ACHN (cell line): Measurements from ENCODE around the gene CCDC190.
"Not testable (repeated sequence)": the region's sequence is repeated elsewhere in the genome, so short reads cannot be mapped to it uniquely, and the experiment has no call there.

ENCODE experiments used
- DNase-seq: peaks from one replicate; pipeline ENCODE4 v3.0.0-alpha.2; 2015
- in situ Hi-C: cut with HindIII; loops from 2 replicates; pipeline ENCODE4 v1.10.0; 2017; ENCODE audit warnings: low sequenced_read_pairs, low pct_ligation_motif_present, low pct_unique_long_range_greater_than_20kb

The CCDC190 gene

DNA sequence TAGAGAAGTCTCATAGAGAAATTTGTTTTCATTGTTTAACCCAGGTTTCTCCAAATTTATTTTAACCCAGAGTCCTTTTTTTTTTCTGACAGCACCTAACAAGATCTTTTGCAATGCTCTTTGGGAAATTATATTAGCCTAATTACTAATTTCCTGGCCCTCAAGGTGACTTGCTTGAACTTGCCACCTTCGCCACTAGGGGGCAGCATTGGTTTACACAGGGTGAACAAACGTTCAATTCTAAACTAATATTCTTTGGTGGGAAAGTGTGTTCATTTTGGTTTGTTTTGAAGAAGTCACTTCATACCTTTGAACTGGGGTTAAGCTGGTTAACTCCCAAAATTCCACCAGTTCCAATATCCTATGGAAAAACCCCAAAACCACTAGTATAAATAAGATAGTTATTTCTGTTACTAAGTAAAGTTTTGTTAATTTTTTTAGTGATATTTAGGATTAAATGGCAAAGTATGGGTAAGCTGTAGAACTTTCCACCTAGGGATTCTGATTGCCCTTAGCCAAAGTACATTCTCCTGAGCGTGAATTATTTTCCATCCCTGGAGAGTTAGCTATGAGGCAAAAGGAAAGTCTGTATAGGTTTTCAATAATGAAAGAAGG is 13.0 kb downstream of the CCDC190 start:
- peak; percentile 75 for DNase-seq
- in situ Hi-C loops, result no loop called here

- no peak for DNase-seq
These were observed 14.4 kb downstream of the CCDC190 start for GRCh38 chr1:162846256-162847212.

DNA sequence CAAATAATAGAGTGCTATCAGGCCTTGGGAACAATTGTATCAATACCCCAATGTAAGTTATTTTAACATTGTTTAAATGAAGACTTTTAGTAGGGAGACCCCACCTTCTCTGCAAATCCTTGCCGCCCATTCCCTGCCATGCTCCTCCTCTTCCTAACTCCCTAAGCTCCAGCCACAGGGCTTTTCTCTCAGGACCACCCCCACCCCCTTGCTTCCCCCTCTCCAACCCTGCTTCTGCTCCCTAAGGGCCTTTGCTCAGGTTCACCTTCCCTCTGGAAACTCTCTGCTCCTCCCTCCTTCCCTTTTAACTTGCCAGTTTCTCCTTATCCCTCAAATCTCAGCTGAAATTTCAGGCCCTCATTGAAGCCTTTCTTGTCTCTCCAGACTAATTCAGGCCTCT is 16.8 kb downstream of the CCDC190 start:
- no peak for DNase-seq
- in situ Hi-C loops, result no loop called here

More at GRCh38 chr1:162846256-162847212, 14.4 kb downstream of the CCDC190 start:
- in situ Hi-C loops, result no loop called here

- no peak for DNase-seq
- in situ Hi-C loops, result no loop called here
These were observed 20.6 kb downstream of the CCDC190 start for GRCh38 chr1:162840250-162840839.

GRCh38 chr1:162838863-162839262 is 22.1 kb downstream of the CCDC190 start:
- no peak for DNase-seq
- in situ Hi-C loops, result no loop called here

DNA sequence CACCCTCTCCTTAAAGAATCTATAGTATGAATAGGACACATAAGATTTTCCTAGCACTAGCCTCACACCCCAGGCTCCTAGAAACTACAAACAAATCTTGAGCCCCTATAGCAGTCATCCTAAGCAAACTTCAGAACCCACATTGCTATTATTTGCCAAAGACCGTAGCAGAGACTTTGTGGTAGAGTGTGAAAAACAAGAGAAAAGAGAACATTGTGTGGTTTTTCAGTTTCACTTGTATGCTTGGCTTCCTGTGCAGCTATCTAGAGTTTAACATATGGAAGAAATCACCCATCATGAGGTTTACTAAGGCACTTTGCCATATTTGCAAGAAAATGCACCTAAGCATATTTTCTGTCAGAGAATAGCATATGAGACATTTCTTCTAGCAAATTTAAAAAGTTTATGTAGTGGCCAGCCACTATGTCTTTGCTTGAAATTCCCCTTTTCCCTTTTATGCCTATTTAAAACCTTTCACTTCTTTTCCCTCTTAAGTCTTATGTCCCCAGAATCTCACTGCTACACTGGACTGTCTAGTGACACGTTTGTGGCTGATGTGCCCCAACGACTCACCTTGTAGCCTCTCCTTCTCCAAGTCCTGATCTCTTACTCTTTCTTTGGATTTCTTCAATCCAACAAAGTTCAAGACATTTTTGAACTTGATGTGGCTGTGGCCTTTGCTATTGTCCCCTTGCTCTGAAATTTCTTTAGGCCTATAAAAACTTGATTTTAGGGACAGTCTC is 25.6 kb downstream of the CCDC190 start:
- in situ Hi-C loops, result no loop called here
- DNase-seq, result no peak

- in situ Hi-C loops, result no loop called here
- DNase-seq, result no peak
These were observed 28.5 kb downstream of the CCDC190 start for GRCh38 chr1:162832470-162832869.

DNA sequence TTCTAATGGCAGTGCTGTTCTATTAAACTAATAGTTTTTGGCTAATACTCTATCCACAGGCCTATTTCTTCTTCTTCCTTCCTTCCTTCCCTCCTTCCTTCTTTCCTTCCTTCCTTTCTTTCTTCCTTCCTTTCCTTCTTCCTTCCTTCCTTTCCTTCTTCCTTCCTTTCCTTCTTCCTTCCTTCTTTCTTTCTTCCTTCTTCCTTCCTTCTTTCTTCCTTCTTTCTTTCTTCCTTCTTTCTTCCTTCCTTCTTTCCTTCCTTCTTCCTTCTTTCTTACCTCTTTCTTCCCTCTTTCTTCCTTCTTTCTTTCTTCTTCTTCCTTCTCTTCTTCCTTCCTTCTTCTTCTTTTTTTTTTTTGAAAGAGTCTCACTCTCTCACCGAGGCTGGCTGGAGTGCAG is 31.7 kb downstream of the CCDC190 start:
- DNase-seq, result no peak
- in situ Hi-C loops, result no loop called here

- no peak for DNase-seq
- in situ Hi-C loops, result no loop called here
These were observed 37.0 kb downstream of the CCDC190 start for GRCh38 chr1:162823771-162824525.

DNA sequence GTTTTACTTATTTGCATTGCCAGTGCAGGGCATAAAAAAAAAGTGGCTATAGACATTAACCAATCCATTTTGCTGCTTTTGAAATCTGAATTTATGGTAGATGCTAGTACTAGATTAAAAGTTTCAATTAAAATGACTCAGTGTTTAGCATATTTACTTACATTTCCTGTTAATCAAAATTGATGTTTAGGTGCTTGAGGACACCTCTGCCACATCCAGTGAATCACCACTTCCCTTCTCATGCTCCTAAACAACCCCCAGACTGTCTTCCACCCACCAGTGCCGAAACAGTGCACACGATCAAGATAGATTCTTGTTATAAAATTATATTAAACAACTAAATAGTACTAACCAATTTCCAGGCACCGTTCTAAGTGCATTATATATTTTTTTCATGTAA is 37.7 kb downstream of the CCDC190 start:
- in situ Hi-C loops, result no loop called here
- no peak for DNase-seq

- peak; percentile 37 for DNase-seq
- in situ Hi-C loops, result no loop called here
These were observed 38.4 kb downstream of the CCDC190 start for GRCh38 chr1:162822391-162823200.

GRCh38 chr1:162818666-162819065 is 42.3 kb downstream of the CCDC190 start:
- not testable (repeated sequence) for DNase-seq

DNA sequence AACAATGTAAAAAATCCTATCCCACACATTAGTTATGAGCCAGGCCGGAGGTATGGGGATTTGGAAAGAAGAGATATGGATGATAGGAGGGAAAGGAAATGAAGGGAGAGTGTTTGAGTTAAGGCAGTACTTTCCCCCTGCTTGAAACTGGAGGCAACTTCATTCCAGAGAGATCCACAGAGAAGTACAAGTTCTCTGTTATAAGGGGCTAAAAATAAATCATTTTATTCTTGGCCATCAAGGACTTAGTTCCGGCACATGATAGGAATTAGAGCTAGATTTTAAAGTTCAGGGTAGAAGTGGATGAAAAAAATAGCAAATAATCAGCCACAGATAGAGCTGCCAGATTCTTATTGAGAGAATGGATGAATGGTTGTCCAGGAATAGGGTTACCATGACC is 42.8 kb downstream of the CCDC190 start:
- in situ Hi-C loops, DNase-seq: not testable (repeated sequence)

More at GRCh38 chr1:162818666-162819065, 42.3 kb downstream of the CCDC190 start:
- in situ Hi-C loops, result not testable (repeated sequence)

DNA sequence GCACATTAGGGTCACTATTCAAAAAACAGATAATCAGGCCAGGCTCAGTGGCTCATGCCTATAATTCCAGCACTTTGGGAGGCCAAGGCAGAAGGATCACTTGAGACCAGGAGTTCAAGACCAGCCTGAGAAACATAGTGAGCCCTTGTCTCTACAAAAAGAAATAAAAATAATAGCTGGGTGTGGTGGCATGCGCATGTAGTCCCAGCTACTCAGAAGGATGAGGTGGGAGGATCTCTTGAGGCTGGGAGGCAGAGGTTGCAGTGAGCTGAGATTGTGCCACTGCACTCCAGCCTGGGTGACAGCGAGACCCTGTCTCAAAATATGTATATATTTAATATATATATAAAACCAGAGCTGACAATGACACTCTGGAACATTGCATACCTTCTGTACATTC is 48.6 kb downstream of the CCDC190 start:
- DNase-seq, in situ Hi-C loops: not testable (repeated sequence)

DNA sequence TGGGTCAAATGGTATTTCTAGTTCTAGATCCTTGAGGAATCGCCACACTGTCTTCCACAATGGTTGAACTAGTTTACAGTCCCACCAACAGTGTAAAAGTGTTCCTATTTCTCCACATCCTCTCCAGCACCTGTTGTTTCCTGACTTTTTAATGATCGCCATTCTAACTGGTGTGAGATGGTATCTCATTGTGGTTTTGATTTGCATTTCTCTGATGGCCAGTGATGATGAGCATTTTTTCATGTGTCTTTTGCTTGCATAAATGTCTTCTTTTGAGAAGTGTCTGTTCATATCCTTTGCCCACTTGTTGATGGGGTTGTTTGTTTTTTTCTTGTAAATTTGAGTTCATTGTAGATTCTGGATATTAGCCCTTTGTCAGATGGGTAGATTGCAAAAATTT is 53.5 kb downstream of the CCDC190 start:
- DNase-seq, in situ Hi-C loops: not testable (repeated sequence)
